Limb (tissue), 2 donors: Measurements from ENCODE around the gene CNBP.

Experiments used
- DNase-seq, 2 donors: peaks; one replicate each; pipeline ENCODE4 v3.0.0-alpha.2; 2016; ENCODE audit errors: extremely low spot score in 2 of 2

The CNBP gene

DNA sequence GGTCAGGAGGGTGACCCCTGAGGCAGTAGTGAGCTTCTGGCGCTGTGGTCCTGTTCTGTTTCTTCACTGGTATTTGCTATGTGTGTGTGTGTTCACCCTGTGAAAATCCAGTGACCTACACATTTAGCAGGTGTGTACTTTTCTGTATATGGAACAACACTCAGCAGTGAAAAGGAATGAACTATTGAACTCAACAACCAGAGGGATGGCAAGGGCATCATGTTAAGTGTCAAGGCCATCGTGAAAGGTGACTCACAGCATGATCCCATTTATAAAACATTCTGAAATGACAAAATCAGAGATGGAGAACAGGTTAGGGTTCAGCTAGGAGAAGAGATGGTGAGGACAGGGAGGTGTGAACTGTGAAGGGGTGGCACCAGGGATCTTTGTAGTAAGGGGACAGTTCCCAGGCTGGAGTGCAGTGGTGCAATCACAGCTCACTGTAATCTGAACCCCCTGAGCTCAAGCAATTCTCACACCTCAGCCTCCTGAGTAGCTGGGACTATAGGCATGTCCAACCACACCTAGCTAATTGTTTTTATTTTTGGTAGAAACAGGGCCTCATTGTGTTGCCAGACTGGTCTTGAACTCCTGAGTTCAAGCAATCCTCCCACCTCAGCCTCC is 52.1 kb downstream of the CNBP start:
- DNase-seq, result no peak

DNA sequence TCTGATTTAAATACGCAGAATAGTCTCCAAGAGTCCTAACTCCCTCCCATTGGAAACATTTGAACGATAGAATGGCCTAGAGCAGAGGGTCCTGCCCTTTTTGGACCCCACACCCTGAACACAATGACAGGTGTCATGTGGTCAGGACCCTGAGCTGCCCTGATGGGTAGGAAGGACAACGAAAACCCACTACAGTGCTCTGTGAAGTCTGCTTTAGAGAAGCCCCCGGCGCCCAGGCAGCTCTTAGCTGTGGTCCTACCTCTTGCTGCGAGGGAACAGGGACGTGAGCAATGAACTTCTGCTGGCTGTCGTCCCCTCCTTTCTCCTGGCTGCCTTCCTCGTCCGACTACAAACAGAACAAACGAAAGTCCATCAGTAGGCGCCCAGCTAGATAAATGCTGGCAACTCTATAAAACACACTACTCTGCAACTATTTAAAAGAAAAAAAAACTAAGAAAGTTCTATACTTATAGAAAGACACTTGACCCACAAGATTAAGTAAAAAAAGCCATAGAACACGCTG is 53.3 kb downstream of the CNBP start:
- DNase-seq, result no peak

DNA sequence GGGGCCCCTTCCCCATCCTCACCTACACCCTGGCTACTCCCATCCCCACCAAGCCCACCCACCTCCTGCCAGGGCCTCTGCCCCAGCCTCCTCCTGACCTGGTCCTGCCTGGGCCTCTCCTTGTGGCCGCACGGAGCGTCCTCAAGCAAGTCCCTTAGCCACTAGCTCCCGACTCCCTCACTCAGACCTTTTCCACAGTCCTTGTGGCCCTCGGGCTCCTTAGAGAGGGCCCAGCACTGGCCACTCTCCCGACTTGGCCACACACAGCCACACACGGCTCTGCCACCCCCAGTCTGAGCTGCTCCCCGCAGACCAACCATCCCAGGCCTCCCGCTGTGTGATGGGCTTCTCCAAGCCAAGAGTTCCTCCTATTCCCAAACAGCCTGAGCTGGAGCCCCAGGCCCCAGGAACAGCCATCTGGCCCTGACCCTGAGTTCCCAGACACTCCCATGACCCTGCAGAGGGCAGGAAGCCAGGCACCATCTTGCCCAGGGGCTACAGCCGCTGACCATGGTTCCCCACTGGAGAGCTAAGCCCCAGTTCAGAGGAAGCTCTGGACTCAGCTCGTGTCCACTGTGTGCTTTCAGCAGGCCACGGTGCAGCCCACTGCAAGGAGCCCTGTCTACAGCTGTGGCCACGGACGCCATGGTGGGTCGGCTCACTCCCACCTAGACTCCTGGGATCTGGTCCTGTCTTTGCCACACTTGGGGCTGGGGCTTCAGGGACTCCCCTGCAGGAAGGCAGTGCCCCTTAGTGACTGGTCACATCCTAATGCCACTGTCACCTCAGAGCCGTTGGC is 55.1 kb downstream of the CNBP start:
- DNase-seq, result no peak

DNA sequence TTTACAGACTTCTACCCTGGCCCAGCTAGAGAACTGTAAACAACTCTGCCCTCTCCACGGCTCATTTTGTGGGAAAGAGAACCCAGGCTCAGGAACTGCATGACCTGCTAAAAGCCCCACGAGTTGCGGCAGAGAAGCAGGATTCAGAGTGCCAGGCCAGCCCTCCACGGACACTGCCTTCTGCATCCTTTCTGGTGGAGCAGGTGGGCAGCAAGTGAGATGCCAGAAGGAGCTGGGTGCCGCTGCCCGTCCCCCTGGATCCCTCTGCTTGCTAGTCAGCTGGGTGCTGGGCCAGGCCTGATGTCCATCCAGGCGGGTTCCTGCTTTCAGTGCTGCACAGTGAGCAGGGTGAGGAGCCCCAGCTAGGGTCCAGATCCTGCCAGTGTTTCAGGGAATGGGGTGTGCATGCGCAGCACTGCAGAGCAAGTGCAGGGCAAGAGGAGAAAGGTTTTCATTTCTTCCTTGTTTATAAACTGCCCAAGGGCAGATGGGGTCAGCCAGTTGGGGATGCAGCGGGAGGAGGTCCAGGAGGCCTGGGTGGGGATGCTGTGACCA is 56.9 kb downstream of the CNBP start:
- DNase-seq, result no peak

DNA sequence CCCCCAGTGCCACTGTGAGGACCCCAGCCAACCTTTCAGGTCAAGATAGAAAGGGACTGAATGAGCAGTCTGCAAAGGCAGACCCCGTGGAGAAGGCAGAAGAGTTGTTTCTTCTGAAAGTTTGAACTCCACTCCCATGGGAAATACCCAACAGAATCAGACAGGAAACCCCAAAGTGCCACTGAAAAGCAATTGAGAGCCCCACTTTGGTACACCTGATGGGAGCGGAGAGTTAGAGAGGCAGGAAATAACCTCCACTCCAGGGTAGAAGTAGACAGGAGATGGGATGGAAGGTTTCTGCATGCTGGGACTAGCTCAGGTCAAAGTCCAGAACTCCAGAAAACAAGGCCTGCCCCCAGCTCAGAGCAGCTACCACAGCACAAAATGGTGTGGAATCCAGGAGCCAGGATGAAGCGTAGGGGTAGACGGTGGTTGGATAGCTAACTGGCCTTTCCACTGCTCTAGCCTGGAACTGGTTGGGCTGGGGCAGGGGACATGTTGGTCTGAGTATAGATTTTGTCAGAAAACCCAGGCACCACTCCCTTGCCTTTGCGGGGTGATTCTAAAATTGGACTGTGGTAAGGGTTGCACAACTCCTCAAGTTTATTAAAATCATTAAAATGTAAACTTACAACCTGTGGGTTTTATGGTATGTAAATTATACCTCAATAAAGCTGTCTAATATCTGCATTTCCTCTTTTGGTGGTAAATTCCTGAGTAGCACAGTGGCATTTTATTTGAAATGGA is 60.2 kb downstream of the CNBP start:
- DNase-seq, result no peak

DNA sequence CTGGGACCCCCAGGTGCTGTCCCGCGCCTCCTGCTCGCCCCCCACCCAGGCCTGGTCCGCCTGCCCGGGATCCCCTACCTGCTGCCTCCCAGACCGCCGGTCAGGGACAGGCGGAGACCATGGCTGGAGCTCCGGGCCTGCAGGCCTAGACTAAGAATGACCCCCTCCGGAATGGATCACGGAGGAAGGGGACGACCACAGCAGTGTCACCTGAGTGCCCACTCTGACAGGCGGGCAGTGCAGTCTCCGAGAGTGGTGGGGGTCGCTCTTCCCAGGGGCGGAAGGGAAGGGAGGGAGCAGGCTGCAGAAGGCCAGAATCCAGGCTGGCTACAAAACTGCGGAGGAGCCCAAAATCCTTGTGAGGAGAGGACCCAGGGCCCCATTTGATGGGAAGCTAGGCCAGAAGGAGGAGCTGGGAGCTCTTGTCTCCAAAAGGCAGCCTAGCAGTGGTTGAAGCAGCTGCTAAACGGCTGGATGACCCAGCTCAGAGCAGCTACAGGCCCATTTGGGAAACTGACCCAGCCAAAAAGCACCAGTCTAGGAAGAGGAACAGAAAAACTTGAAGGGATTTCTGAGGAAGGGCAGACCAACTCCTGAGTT is 61.2 kb downstream of the CNBP start:
- no peak for DNase-seq

DNA sequence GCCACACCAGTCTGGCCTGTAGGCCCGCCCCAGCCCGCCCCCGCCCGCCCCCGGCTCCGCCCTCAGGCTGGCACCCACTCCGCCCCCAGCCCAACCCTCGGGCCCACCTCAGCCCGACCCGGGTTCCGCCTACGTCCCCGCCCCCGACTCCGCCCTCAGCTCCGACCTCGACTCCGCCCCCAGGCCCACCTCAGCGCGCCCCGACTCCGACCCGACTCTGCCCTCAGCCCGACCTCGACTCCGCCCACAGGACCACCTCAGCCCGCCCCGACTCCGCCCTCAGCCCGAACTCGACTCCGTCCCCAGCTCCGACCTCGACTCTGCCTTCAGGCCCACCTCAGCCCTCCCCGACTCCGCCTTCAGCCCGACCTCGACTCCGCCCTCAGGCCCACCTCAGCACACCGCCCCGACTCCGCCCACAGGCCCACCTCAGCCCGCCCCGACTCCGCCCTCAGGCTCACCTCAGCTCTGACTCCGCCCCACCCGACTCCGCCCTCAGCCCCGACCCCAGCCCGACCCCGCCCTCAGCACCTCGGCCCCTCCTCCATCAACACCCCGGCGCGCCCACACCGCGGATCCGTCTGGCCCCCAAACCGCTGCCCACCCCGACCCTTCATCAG is 61.8 kb downstream of the CNBP start, which contains the start of gene RAB43:
TSS of gene RAB43 (minus strand) at position 13 of the 620 bp plus-strand sequence. CDS start 315 bp downstream, outside the sequence.
- peak; percentile 87 to 97 for DNase-seq

DNA sequence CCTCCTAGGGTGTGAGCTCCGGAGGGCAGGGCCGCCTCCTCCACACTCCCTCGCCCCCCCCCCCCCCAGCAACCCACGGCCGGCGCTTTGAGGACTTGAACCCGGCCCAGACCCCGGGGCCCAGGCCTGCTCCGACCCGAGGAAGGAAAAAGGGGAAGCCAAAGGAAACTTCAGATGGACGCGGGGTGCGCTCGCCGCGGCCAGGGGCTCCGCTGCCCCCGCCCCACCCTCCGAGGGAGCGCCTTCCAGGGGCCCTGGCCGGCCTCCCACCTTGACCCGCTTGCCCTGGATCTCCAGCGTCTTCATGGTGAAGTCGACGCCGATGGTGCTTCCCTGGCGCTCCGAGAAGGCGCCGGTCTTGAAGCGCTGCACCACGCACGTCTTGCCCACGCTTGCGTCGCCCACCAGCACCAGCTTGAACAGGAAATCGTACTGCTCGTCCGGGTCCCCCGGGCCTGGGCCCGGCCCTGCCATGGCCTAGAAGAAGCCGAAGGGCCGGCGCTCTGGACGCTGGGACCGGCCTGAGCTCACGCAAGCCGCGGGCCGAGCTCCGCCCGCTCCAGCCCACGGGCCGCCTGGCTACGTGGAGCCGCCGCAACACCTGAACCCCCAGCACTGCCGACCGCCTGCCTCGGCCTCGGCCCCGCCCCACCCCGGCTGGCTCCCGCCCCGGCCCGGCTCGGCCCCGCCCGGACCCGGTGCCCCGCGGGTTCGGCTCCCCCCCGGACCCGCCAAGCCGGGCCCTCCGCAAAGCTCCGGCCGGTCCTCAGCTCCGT is 62.5 kb downstream of the CNBP start:
- DNase-seq, result peak in 1 of 2 donors; percentile 57

DNA sequence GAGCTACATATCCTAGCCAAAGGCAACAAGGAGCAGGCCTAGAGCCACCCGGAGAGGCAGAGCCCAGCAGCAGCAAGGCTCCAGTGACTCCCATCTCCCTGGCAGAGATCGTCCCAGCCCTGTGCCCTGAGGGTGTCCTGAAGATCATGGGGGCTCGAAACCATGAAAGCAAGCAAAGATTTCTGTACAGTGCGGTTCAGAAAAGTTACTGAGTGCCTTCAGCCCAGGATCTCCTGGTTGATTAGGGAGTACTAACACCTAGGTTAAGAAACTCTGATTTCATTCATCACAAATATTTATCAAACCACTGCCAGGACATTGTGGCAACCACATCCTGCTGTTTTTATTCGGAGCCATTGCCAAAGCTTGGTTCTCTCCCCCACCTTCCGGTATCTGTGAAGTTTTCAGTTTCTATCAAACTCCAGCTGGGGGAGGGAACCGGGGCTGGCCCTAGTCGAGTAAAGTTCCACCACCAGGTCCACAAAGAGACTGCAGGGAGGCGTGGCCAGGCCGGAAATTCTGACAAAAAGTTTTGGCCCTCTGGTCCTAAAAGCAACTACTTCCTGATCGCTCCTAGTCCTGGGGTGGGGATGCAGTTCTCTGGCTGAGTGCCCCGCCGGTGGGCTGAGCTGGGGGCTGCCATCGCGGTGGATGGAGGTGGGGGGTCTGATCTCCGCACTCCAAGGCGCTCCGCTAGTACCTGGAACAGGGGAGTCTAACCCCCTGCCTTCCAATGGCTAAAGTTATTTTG is 63.3 kb downstream of the CNBP start:
- peak; percentile 80 for DNase-seq

DNA sequence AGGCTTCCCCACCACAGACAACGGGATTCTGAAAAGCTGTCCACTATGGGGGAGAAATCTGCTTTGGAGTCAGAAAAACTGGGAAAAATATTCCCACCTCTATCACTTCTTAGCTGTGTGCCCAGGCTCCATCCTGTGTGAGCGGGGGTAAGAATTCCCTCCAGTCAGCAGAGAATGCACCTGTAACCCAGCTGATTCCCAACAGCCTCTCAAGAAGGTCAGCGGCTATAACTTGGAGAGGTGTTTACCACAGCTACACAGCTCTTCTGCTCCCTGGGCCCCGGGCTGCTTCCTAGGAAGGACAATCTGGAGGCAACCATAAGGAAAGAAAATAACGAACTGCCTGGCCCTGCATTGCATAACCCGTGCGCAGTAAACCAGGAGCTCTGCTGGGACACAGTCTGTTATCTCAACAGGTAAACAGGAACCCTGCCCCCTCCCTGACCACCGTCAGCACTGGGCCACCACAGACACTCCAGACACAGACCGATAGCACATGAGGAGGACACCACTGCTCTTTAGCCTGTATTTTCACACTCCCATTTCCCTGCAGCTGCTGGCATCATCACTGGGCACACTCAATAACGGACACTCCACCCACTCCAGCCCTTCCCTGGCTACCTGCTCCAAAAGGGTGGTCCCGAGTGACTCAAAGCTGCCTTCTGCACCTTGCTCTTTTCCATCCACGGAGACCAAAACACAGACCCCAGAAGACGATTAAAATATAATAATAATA is 64.2 kb downstream of the CNBP start:
- DNase-seq, result no peak

DNA sequence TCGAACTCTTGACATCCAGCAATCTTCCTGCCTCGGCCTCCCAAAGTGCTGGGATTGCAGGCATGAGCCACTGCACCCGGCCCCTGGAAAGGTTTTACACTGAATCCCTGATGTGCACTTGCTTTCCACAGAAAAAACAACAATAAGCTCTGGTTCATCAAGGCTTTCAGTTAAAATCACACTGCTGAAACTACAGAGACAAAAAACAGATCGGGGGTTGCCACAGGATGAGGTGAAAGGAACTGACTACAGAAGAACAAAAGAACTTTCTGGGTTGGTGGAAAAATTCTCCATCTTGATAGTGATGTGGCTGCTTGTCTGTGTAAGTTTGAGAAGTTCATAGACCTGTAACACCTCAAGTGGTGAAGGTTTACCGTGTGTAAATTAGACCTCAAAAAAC is 65.0 kb downstream of the CNBP start:
- no peak for DNase-seq
